NT2/D1 (cell line): Measurements from ENCODE around the gene JMJD8.
"Not testable (repeated sequence)": the region's sequence is repeated elsewhere in the genome, so short reads cannot be mapped to it uniquely, and the experiment has no call there.

Experiments used
- DNase-seq: peaks from one replicate; pipeline ENCODE4 v3.0.0-alpha.2; 2011; ENCODE audit warnings: low read depth, low spot score
- H3K27me3 ChIP-seq: 2 replicates; pipeline ENCODE4 v1.6.0; 2011; ENCODE audit warnings: mild to moderate bottlenecking; ENCODE audit not compliant: insufficient read length, insufficient read depth
- H3K36me3 ChIP-seq: 2 replicates; pipeline ENCODE4 v1.6.1; 2011; ENCODE audit warnings: mild to moderate bottlenecking, low read length, mixed read lengths; ENCODE audit not compliant: insufficient read depth, insufficient read length
- H3K4me1 ChIP-seq: 2 replicates; pipeline ENCODE4 v1.5.1; 2011; ENCODE audit not compliant: insufficient read depth, insufficient read length
- H3K4me3 ChIP-seq: 2 replicates; pipeline ENCODE4 v1.5.1; 2011; ENCODE audit warnings: low read depth; ENCODE audit not compliant: insufficient read length
- H3K9ac ChIP-seq: 2 replicates; pipeline ENCODE4 v1.6.0; 2011; ENCODE audit warnings: low read depth; ENCODE audit not compliant: insufficient read length
- H3K9me3 ChIP-seq: 2 replicates; pipeline ENCODE4 v1.5.1; 2011; ENCODE audit warnings: mild to moderate bottlenecking, low read length; ENCODE audit not compliant: insufficient read depth
- SUZ12 ChIP-seq: IDR thresholded peaks from 2 replicates; pipeline ENCODE4 v1.6.1; 2011; ENCODE audit not compliant: insufficient read length, insufficient read depth; ENCODE audit errors: extremely low read depth
- YY1 ChIP-seq: IDR thresholded peaks from 2 replicates; pipeline ENCODE4 v1.6.1; 2011; ENCODE audit not compliant: insufficient read length, insufficient read depth
- ZNF274 ChIP-seq: IDR thresholded peaks from 2 replicates; pipeline ENCODE4 v1.6.1; 2011; ENCODE audit warnings: mild to moderate bottlenecking, low read depth, low read length

JMJD8 gene

DNA sequence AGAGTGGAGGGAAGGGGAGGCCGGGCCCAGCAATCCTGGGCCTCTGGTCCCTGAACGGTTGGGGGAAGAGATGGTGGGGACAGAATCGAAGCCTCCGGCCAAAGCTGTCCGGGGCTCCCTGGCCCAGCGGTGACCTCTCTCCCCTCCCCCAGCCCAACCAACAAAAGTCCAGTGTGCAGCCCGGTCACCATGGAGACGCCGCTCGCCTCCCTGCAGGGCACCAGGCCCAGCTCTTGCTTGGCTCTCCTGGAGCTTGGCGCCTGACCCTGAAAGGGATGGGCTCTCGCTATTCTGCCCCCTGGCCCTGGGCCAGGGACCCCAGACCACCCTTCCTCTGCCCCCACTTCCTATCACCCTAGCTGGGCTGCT lies 32.0 kb upstream of the JMJD8 start:
- H3K36me3 ChIP-seq = peaks cover 2% of the 10 kb centered on the region
- H3K9me3 ChIP-seq = no peaks in the 10 kb centered on the region
- H3K9ac ChIP-seq = peak overlapping the region; percentile 90
- H3K4me3 ChIP-seq = peak overlapping the region; percentile 76
- no peak for DNase-seq
- peaks cover 4% of the 10 kb centered on the region for H3K27me3 ChIP-seq
- no peak for TF ChIP-seq YY1
- no peak for TF ChIP-seq SUZ12
- no peak for TF ChIP-seq ZNF274
- H3K4me1 ChIP-seq = peaks cover 50% of the 10 kb centered on the region

DNA sequence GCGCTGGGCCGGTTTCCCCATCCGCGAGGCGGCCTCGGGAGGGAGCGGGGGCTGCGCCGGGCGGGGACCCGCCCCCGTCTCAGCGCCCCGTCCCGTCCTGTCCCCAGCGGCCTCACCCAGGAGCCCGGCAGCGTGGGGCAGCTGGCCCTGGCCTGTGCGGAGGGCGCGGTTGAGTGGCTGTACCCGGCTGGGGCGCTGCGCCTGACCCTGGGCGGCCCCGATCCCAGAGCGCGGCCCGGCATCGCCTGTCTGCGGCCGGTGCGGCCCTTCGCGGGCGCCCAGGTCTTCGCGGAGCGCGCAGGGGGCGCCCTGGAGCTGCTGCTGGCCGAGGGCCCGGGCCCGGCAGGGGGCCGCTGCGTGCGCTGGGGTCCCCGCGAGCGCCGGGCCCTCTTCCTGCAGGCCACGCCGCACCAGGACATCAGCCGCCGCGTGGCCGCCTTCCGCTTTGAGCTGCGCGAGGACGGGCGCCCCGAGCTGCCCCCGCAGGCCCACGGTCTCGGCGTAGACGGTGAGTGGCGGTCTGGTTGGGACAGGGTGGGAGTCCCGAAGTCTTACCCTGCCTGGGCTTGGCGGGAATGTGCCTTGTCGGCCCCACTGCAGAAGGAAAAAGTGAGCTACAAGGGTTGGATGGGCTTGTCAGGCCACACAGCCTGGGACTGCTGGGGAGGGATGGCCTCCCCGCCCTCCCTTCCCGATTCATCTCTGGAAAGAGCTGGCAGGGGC lies 31.5 kb upstream of the JMJD8 start:
- Histone ChIP-seq H3K9ac (peak overlapping the region; percentile 90), H3K36me3 (peaks cover 2% of the 10 kb centered on the region), H3K27me3 (peaks cover 10% of the 10 kb centered on the region), H3K4me1 (peaks cover 56% of the 10 kb centered on the region), H3K9me3 (no peaks in the 10 kb centered on the region), H3K4me3 (peak overlapping the region; percentile 76)
- TF ChIP-seq SUZ12 (no peak), YY1 (no peak), ZNF274 (no peak)
- no peak for DNase-seq

DNA sequence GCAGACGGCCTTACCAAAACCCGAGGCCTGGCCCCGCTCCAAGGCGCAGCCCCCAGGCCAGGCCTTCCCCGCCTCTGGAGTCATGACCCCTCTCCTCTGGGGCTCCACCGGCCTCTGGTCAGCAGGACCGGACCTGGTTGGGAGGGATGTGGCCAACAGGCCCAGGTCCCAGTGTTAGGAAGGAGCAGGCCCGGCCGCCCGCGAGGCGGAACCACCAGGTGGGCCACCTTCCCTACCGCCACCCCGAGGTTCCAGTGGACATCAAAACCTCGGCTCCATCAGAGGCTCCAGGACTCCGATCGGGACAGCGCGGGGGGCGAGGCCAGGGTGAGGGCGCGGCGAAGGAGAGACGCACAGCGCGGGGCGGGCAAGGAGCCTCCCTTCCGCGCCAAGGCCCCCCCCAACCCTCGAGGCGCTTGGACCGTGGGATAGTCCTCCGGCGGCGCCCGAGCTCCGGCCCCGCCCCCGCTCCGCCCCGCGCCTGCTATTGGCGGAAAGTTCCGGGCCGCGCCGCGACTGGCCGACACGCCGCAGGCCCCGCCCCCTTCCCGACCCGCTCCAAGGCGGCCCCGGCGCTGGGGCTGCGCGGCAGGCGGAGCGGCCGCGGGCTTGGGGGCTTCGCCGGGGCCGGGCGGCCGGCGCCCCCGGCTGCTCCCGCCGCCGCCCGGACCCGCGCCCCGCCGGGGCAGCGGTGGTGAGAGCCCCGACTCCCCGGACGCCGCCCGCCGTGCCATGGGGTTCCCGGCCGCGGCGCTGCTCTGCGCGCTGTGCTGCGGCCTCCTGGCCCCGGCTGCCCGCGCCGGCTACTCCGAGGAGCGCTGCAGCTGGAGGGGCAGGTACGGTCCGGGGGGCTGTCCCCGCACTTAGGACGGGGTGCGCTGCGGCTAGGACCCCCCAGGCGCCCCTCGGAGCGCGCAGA lies 30.7 kb upstream of the JMJD8 start, which contains the start of gene METRN:
Gene METRN, plus strand, starts transcription at position 561 of the 919 bp plus-strand sequence. Its CDS starts 172 bp downstream, at position 733.
- Histone ChIP-seq H3K9ac (peak within 1 kb of the TSS; percentile 90), H3K36me3 (peaks cover 2% of the 10 kb centered on the region), H3K4me1 (peaks cover 59% of the 10 kb centered on the region), H3K4me3 (peak within 1 kb of the TSS; percentile 76), H3K9me3 (no peaks in the 10 kb centered on the region), H3K27me3 (peaks cover 18% of the 10 kb centered on the region)
- TF ChIP-seq SUZ12 (no peak), YY1 (no peak), ZNF274 (no peak)
- peak; percentile 77 for DNase-seq

DNA sequence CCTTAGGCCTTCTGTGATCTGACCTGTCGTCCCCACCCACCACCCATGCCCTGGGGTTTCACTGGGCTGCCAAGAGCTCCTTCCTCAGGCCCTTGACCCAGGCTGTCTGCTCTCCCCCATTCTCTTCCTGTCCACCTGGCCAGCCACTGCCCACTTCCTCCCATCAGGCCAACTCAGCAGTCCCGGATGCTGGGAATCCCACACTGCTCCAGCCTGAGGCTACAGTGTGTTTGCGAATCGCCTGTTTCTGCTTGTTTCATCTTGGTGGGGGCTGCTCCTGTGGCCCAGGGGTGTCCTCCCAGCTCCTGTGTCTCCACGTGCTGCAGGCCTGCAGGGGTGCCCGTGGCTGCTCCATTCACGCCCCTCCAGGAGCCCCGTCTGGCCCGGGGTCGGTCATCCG lies 29.9 kb upstream of the JMJD8 start:
- peaks cover 25% of the 10 kb centered on the region for H3K27me3 ChIP-seq
- H3K9ac ChIP-seq = peak overlapping the region; percentile 74
- no peaks in the 10 kb centered on the region for H3K9me3 ChIP-seq
- no peak for DNase-seq
- peak overlapping the region; percentile 21 for H3K4me3 ChIP-seq
- H3K4me1 ChIP-seq = peaks cover 54% of the 10 kb centered on the region
- no peak for TF ChIP-seq SUZ12
- H3K36me3 ChIP-seq = peaks cover under 1% of the 10 kb centered on the region

DNA sequence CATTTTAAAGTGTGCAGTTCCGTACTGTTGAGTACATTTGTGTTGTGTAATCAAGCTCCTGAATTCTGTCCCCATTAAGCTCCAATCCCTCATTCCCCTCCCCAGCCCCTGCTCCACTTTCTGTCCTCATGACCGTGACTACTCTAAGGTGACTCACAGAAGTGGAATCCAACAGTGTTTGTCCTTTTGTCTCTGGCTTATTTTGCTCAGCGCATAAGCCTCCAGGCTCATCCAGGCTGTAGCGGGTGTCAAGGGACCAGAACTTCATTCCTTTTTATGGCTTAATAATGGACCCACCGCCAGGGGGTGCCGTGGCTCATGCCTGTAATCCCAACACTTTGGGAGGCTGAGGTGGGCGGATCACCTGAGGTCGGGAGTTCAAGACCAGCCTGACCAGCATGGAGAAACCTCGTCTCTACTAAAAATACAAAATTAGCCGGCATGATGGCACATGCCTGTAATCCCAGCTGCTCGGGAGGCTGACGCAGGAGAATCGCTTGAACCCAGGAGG lies 28.7 kb upstream of the JMJD8 start:
- H3K4me1 ChIP-seq = peaks cover 45% of the 10 kb centered on the region
- H3K36me3 ChIP-seq = not testable (repeated sequence)
- peak; percentile 94 for DNase-seq

DNA sequence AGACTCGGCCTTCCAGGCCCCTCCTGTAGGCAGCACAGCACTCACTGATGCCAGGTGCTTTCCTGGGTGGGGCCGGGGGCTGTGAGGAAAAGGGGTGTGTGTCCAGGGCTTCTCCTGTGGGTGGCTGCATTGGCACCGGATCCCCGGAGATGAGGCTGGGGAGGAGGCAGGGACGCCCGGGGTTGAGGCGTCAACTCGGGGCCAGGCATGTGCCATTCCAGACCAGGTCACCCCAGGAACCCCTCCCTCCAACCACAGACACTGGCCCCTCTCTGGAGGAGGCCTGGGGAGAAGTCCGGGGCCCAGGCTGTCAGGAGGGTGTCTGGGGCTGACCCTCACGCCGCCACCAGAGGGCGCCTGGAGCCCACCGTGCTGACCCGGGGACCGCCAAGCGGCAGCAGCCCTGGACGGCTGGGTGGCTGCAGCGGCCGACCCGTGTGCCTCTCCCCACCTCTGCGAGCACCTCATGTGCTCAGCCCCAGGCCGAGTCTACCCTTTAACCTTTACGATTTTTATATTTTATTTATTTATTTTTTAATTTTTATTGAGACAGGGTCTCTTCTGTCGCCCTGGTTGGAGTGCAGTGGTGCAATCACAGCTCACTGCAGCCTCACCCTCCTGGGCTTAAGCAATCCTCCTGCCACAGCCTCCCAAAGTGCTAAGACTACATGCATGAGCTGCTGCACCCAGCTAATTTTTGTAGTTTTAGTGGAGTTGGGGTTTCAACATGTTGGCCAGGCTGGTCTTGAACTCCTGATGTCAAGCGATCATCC lies 27.6 kb upstream of the JMJD8 start:
- peaks cover 39% of the 10 kb centered on the region for H3K4me1 ChIP-seq
- no peak overlapping the region for H3K4me3 ChIP-seq
- H3K9me3 ChIP-seq = no peaks in the 10 kb centered on the region
- TF ChIP-seq ZNF274 (no peak), YY1 (no peak), SUZ12 (no peak)
- H3K27me3 ChIP-seq = peaks cover 49% of the 10 kb centered on the region
- H3K9ac ChIP-seq = peak overlapping the region; percentile 23
- no peaks in the 10 kb centered on the region for H3K36me3 ChIP-seq
- DNase-seq = peak; percentile 70

More for the DNA sequence above, 28.7 kb upstream of the JMJD8 start:
- H3K27me3 ChIP-seq = peaks cover 38% of the 10 kb centered on the region
- H3K4me3 ChIP-seq, H3K9ac ChIP-seq, H3K9me3 ChIP-seq: not testable (repeated sequence)
